Nephron (organoid): Measurements from ENCODE around the gene EZR.

Experiments
- H3K27ac Mint-ChIP-seq, 3 experiments: 2 replicates each; pipeline ENCODE4 v1.8.0; 2020; ENCODE audit warnings: mixed read lengths in 3 of 3, mild to moderate bottlenecking in 2 of 3, moderate library complexity in 1 of 3
- H3K27me3 Mint-ChIP-seq: 2 replicates; pipeline ENCODE4 v1.8.0; 2021; ENCODE audit warnings: low read depth, mild to moderate bottlenecking, moderate library complexity, mixed read lengths
- H3K36me3 Mint-ChIP-seq: 2 replicates; pipeline ENCODE4 v1.8.0; 2020; ENCODE audit warnings: low read depth, mixed read lengths
- H3K4me1 Mint-ChIP-seq: 2 replicates; pipeline ENCODE4 v1.8.0; 2020; ENCODE audit warnings: mixed read lengths
- H3K4me3 Mint-ChIP-seq, 3 experiments: 2 replicates each; pipeline ENCODE4 v1.8.0; 2020; ENCODE audit warnings: mild to moderate bottlenecking in 3 of 3, mixed read lengths in 3 of 3, moderate library complexity in 2 of 3
- H3K9me3 Mint-ChIP-seq: 2 replicates; pipeline ENCODE4 v1.8.0; 2020; ENCODE audit warnings: mixed read lengths
- CTCF ChIP-seq, 3 experiments: fragments of 200-600 bp; sonication (generic); IDR thresholded peaks; one replicate each; pipeline ENCODE4 v1.5.0; 2021; ENCODE audit warnings: antibody characterized with exemption in 3 of 3; ENCODE audit not compliant: unreplicated experiment in 3 of 3

Gene EZR

GRCh38 chr6:158847786-158848185 is 28.6 kb upstream of the EZR start:
- Mint-ChIP-seq H3K36me3 (no peaks in the 10 kb centered on the region), H3K4me1 (peaks cover 6% of the 10 kb centered on the region), H3K27me3 (peaks cover 10% of the 10 kb centered on the region), H3K27ac (no peak overlapping the region), H3K4me3 (no peak overlapping the region), H3K9me3 (no peaks in the 10 kb centered on the region)
- TF ChIP-seq CTCF (IDR thresholded peaks at IDR 0.05; ENCODE audit: unreplicated experiment in 3 of 3) = no peak

- Mint-ChIP-seq H3K27ac (no peak overlapping the region), H3K4me3 (no peak overlapping the region), H3K36me3 (no peaks in the 10 kb centered on the region), H3K4me1 (peaks cover 6% of the 10 kb centered on the region), H3K27me3 (peaks cover 10% of the 10 kb centered on the region), H3K9me3 (no peaks in the 10 kb centered on the region)
- no peak for TF ChIP-seq CTCF (IDR thresholded peaks at IDR 0.05; ENCODE audit: unreplicated experiment in 3 of 3)
These were observed 27.9 kb upstream of the EZR start for GRCh38 chr6:158847012-158847529.

GRCh38 chr6:158843751-158844683 is 24.8 kb upstream of the EZR start:
- H3K4me1 Mint-ChIP-seq = no peaks in the 10 kb centered on the region
- peaks cover 3% of the 10 kb centered on the region for H3K9me3 Mint-ChIP-seq
- no peak overlapping the region for H3K27ac Mint-ChIP-seq
- TF ChIP-seq CTCF (IDR thresholded peaks at IDR 0.05; ENCODE audit: unreplicated experiment in 3 of 3) = no peak
- no peak overlapping the region for H3K4me3 Mint-ChIP-seq
- H3K27me3 Mint-ChIP-seq = peaks cover 10% of the 10 kb centered on the region
- no peaks in the 10 kb centered on the region for H3K36me3 Mint-ChIP-seq

GRCh38 chr6:158841358-158841757 is 22.2 kb upstream of the EZR start:
- Mint-ChIP-seq H3K27me3 (peaks cover 13% of the 10 kb centered on the region), H3K4me1 (peaks cover 6% of the 10 kb centered on the region), H3K36me3 (no peaks in the 10 kb centered on the region), H3K4me3 (no peak overlapping the region), H3K27ac (no peak overlapping the region), H3K9me3 (peaks cover 3% of the 10 kb centered on the region)
- no peak for TF ChIP-seq CTCF (IDR thresholded peaks at IDR 0.05; ENCODE audit: unreplicated experiment in 3 of 3)

- Mint-ChIP-seq H3K9me3 (peaks cover 3% of the 10 kb centered on the region), H3K27me3 (peaks cover 14% of the 10 kb centered on the region), H3K27ac (no peak overlapping the region), H3K36me3 (no peaks in the 10 kb centered on the region), H3K4me1 (peaks cover 6% of the 10 kb centered on the region), H3K4me3 (no peak overlapping the region)
- no peak for TF ChIP-seq CTCF (IDR thresholded peaks at IDR 0.05; ENCODE audit: unreplicated experiment in 3 of 3)
These were observed 21.3 kb upstream of the EZR start for GRCh38 chr6:158840465-158840864.
